HG03460 (cell line): ENCODE data around the gene MAP2K5.
A peak's percentile ranks its signal among the peaks of the same experiment; 100 is the strongest.

Source experiments
- ATAC-seq: cut with Tn5 transposase; IDR thresholded peaks from one replicate; pipeline ENCODE4 v1.9.1; 2021; ENCODE audit not compliant: unreplicated experiment

MAP2K5 gene

DNA sequence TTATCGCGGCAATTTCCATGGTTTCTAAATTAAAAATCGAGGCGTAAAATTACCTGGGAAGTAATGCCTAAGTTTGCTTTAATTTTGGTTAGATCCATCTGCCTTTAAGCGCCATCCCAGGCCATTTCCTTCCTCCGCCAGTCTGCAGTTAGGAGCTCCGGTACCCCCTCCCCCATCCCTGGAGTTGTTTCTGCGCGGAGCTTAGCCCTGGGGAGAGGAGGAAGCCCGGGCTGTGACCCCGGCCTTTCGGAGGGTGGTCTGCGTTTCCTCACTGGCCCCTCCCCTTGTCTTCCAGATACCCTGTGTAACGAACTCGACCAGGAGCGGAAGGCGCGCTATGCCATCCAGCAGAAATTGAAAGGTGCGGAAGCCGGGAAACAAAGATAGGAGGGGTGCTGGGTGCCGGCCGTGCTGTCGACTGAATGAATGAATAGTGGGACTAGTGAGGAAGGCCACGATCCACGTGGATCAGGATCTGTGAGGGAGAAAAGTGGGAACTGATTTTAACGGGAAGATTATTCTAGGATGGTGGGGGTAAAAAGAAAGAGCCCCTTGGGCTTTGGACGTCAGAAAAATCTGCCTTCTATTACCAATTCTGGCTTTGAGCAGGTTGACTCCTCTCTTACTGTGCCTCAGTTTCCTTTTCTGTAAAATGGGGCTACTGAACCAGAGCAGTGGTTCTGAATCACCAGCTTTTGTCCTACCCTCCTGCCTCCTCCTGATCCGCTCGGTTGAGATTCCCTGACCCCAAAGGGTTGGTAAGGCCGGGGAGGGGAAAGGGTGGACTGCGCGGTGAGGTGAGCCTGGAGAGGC, 290.6 kb downstream of the MAP2K5 start:
- no peak for ATAC-seq

DNA sequence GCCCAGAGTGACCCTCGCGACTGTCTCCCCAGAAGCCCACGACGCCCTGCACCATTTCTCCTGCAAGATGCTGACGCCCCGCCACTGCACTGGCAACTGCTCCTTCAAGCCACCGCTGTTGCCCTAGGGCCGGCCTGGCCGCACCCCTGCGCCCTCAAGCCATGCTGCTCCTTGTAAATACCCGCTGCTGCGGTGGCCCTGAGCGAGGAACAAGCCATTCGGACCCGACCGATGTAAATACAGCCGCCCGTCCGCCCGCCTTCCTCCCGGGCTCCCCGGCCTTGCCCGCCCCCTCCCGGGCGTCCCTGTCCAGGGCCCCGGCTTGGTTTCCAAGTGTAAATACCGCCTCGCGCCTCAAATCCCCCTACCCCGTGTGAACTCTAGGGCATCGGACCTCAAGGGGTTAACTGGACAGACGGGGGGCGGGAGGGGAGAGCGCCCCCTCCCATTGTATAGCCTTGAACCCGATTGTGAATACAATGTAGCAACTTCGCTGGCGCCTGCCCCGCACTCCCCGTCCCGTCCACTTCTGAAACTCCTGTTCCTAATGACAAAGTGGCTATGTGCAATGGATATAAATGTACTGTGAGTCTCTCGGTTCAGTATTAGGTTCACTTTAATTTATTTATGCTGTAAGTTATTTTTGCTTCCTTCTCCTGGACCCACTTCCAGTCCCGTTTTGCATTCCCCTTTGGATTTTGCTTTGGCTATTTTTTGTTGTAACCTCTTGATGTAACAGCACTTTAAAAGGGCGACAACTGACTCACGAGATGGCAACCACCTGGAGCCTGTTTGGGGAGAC, 291.4 kb downstream of the MAP2K5 start:
- no peak for ATAC-seq

DNA sequence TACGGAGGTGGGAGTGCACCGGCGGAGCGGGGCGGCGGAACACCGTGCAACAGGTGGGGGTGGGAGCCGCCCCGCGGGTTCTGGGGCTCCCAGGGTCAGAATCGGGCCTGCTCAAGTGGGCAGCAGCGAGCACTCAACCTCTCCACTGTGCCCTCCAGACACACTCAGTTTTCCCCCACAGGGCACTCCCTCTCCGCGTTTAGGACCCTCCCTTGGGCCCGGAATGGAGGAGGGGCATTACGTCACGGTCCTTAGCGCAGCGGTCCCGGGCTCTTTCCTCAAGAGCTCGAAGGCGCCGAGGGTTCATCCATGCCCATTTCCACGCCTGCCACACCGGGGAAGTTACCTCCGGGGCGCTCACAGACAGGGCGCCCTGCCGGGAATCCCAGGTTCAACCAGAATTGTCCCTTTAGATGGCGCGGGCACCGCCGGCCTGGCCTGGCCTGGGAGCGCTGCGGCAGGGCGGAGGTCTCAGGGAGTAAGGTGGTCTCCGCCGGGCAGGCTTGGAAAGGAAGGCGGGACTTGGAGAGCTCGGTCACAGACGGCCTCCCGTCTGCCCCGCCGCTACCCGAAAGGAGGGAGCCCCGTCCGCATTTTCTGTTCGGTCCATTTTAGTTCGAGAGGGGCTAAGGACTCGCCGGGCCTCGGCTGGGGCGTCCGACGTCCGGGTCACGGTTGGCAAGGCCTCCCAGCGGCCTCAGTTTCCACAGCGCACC, 292.2 kb downstream of the MAP2K5 start:
- no peak for ATAC-seq

DNA sequence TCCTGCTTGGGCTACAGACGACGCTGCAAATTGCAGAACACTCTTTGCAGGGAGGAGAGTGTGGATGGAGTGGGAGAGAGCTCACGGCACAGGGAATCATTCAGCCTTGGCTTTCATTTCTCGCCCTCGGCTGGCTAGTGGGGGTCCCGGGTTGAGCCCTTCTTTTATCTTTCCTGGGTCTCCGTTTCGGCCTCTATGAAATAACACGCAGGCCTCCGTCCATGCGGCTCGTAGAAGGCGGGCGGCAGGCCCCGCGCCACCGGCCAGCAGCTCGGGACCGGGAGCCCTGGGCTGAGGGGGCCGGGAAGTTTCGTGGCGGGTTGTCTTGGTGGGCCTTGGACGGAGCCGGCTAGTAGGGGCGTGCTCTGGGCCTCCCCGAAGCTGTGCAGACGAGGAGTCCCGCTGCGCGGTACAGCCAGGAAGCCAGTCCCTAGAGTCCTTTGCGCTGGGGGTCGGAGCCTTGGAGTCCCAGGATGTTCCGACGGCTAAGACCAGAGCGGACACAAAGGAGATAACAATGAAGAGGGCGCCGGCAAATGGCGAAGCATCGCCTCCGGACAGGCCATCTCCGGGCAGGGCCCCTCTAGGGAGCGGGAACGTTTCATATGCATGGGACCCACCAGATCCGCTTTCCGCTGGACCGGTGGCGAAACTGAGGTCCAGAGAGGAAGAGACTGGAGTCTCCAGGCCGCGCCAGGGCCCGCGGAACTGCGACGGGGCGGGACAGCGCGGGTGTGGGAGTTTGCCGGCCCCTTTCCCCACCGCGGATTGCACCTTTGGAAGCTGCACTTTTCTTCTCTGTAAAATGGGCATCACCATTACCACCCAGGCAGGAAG, 293.0 kb downstream of the MAP2K5 start:
- ATAC-seq: no peak

DNA sequence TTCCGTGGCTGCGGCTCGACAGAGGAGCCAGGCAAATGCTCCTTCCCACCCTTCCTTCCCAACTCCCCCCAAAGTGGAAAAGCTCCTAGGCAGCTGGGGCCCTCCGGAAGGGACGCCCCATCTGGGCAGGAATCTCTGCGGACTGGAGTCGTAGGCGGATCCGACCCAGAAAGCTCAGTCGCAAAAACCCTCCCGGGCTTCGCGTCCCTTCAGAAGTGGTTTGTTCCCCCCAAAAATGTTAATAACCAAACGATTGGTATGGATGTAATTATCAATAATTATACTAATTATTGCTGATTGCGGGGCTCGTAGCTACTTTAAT, 293.6 kb downstream of the MAP2K5 start:
- no peak for ATAC-seq

DNA sequence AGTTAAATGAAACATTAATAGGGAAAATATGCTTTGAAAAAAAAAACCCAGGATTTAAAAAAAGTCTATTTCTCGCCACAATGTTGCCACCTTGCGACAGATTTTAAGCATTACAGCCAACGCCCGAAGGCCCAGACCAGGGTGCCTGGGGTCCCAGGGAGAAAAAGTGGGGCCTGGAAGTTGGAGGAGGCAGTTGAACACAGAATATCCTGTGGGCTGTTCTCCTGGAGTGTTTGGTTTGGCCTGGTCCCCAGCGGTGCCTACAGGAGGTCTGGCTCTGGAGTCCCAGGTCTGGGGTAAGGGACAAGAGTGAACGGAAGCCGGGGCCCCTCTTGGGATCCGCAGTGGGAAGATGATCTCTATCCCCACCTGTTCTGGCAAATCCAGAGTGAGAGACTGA, 294.0 kb downstream of the MAP2K5 start:
- no peak for ATAC-seq

DNA sequence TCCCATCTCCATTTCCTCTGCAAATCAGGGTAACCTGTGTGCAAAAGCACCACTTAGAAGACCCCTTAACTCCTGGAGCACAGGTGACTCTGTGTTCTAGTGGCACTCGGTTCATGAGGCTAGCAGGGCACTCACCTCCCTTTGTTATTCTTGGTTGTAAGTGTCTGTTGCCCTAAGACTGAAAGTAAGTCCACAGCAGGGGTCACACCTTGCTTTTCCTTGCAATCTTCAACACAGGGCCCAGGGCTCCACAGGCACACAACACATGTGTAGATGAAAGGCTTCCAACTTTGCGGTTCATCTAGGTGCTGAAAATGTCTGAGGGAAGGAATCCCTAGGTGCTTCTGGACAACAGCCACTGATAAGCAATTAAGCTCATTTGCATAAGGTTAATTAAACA, 294.5 kb downstream of the MAP2K5 start:
- ATAC-seq: no peak

DNA sequence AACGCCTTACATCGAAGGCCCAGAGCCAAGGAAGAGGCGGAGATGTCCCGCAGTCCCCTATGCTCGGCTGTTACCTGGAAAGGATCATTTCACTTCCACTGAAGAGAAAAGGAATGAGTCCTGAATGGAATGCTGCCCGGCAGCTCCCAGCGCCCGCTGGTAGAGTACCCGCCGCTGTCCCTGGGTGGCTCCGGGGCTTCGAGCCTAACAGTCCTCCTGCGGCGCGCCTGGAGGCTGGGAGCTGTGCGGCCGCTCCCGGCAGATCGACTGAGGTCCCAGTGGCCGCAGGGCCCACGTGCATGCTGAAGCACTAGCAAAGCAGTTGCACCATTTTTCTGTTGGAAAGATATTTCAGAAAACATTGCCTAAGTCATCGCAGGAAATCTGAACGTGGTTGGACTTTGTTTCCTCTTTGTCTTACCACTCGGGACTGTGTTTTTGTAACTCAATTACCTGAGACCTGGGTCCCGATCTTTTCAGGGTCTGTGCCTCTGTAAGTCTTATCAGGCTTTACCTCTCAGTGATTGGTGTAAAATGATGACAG, 296.4 kb downstream of the MAP2K5 start:
- ATAC-seq: no peak

DNA sequence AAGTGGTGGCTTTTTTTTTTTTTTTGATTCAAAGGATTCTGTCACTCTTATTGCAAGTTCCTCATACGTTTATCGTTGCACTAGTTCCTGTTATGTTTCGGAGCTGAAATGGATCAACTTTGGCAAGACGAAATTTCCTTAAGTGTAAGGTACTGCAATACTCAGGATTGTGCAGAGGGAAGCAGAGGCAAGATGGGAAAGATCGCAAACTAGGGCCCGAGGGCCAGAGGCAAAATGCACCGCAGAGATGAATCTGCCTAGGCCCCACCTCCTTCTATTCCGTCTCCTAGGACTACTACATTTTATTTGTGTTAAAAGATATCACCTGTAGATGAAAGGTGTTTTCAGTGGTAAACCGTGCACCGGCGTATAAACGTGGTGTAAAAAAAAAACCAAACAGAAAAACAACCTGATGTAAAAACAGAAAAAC, 297.0 kb downstream of the MAP2K5 start:
- peak; percentile 13 for ATAC-seq

DNA sequence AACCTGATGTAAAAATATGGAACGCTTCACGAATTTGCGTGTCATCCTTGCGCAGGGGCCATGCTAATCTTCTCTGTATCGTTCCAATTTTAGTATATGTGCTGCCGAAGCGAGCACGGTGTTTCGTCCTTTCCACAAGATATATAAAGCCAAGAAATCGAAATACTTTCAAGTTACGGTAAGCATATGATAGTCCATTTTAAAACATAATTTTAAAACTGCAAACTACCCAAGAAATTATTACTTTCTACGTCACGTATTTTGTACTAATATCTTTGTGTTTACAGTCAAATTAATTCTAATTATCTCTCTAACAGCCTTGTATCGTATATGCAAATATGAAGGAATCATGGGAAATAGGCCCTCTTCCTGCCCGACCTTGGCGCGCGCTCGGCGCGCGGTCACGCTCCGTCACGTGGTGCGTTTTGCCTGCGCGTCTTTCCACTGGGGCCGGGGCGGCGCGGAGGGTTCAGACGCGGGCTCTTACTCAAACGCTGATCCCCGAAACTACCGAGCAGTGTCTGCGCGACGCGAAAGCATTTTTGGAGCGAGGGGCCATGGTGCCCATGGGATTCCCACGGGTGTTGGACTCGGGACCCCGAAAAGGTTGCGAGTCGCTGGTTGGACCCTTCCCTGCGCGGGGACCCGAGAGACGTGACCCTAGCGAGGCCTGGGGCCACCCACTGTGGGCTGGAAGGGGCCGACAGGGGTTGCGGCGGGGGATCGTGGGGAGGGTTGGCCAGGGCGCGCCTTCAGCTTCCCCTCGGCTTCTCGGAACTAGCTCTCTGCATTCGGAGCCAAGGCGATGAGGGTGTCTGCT, 297.6 kb downstream of the MAP2K5 start, which contains the start of gene RNU6-1:
Gene RNU6-1, minus strand, starts transcription at position 117 of the 820 bp plus-strand sequence.
- ATAC-seq: peak; percentile 67

DNA sequence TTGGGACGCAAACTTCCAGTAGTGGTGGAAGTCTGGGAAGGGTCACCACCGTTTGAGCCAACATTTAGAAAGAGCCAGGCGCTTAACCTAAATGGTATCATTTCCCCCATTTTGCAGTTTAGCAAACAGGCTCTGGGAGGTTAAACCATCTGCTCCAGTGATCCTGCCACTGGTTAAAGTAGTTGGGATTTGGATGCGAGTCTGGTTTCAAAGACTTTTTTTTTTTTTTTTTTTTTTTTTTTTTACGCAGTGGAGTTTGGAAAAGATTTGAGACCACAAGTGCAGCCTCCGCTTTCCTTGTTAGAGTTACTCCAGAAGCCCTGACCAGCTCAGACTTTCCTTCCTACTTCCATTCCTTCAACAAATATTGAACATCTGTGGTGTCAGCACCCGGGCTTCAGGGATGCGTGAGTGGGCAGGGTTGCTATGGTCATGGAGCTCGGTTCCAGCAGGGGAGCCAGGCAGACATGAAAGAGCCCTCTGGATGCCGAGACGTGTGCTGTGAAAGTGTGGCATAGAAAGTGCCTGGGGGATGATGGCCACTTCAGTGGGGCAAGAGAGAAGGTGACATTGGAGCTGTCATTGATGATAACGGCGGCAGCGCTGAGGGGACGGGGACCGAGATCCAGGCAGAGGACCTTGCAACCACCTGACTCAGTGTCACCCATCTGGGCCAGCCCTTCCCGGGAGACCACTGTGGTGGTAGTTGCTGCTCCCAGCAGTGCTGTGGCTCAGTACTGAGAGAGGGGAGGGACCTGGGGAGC, 298.4 kb downstream of the MAP2K5 start:
- no peak for ATAC-seq

DNA sequence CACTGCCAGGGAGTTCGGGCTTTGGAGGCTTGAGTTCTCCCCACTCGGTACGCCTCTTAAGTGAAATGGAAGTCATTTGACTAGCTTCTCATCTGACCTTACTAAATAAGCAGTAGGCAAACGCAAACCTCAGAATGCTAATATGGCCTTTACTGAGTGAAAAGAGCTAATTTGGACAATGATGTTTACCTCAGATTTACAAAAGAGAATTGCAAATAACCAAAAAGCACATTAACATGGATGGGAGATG, 298.9 kb downstream of the MAP2K5 start:
- no peak for ATAC-seq

DNA sequence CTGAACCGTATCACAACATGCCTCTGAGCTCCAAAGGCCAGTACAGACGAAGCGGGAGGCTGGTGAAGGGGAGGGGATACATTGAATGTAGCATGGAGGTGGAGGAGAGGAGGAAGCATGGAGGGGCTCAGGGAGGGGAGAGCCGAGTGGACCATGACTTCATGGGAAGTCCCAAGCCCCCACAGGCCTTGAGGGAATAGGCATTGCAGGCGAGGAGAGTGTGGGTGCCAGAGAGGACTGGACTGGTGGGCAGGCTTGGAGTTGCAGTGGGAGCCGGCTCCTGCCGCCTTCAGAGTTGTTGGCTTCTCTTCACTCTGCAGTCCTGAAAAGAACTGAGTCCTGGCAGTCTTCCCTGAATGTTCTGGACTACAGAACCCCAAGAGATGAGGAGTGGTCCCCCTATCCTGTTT, 300.6 kb downstream of the MAP2K5 start:
- no peak for ATAC-seq

DNA sequence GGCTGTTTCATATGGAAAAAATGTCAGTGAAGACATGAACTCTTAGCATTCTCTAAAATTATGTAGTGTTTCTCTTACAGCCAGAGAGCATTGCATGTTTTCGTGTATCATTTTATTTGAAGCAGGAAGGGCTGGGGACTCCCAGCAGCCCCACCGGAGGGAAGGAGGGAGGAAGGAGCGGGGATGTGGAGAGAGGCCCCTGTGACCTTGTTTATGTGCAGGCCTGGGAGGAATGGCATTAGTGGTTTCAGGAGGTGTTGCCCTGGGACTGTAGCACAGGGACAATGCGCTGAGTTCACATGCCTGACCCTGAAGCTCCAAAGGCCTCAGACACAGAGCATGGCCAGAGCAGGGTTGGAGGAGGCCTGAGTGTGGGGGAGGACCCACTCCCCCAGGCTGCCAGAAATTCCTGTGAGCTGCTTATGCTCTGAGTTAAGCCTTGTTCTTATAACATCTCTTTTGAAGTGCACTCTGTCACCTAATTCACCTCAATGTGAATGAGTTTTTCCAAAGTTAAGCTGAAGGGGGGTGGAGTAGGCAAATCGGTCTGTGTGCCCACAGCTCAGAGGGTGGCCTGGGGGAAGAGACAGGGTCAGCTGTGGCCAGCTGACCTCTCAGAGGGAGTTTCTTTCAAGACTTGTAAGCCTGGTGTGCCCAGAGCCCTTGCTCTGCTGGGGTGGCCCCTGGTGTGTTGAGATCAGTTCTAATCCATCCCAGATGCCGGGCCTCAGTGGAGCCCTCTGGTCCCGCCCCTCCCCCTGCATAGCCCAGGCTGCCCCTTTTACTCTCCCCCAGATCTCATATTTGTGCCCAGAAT, 301.3 kb downstream of the MAP2K5 start:
- no peak for ATAC-seq

DNA sequence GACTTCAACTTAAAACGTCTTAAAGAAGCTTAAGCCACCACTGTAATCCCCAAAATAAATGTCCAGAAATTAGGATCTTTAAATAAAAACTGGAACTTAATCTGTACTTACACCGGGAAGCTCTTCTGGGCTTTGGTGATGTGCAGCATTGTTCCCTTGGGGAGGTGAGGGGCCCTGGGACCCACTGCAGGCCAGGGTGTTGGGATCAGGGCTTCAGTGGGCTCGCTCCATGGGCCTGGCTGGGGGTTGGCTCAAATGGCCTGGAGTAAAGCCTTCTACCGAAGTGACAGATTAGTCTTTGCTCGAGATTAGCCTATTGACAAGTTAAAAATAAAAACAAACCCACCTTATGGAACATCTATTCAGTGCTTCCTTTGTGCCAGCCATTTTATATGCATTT, 303.5 kb downstream of the MAP2K5 start:
- no peak for ATAC-seq

DNA sequence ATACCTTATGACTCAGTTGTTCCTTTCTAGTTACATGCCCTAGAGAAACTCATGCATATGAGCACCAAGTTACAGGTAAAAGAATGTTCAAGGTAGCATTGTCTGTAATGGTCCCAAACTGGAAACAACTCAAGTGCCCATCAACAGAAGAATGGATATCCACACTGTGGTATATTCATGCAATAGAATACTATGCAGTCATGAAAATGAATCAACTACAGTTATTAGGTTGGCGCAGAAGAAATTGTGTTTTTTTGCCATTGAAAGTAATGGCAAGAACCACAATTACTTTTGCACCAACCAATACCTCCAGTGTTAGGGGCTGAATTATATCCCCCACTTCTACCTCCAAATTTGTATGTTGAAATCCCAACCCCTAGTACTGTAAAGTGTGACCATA, 307.0 kb downstream of the MAP2K5 start:
- ATAC-seq: no peak

DNA sequence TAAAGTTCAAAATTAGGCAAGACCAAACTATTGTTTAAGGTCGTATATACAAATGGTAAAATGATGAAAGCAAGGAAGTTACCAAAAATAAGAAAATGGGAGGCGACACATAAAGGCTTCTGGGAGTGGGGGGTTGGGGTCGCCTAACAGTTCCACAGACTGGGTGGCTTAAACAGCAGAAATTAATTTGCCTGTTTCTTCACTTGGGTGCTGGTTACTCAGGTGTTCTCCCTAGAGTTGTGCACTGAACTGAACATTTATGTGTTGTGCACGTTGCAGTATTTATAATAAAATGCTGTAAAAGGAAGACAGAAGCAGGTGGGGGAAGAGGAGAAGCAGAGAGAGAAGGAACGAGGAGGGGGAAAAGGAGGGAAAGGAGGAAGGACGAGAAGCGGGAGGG, 307.8 kb downstream of the MAP2K5 start:
- no peak for ATAC-seq

DNA sequence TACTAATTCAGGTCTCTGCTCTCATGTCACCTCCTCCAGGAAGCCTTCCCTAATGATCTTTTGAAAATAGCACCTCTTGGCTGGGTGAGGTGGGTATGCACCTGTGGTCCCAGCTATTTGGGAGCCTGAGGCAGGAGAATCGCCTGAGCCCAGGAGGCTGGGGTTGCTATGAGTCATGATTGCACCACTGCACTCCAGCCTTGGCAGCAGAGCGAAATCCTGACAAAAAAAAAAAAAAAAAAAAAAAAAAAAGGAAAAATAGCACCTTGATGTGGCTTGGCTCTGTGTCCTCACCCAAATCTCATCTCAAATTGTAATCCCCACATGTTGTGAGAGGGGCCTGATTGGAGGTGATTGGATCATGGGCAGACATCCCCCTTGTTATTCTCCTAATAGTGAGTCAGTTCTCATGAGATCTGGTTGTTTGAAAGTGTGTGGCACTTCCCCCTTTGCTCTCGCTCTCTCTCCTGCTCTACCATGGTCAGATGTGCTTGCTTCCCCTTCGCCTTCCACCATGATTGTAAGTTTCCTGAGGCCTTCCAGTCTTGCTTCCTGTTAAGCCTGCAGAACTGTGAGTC, 308.6 kb downstream of the MAP2K5 start:
- no peak for ATAC-seq
